Islet precursor cell (in vitro differentiated cells): ENCODE measurements around the gene RNF220.
"Not testable (repeated sequence)": the region's sequence is repeated elsewhere in the genome, so short reads cannot be mapped to it uniquely, and the experiment has no call there.

ENCODE experiments used
- DNase-seq: peaks from one replicate; pipeline ENCODE4 v3.0.0-alpha.2; 2018

The RNF220 gene

GRCh38 chr1:44497422-44498170 lies 92.5 kb downstream of the RNF220 start:
- DNase-seq, result no peak

- no peak for DNase-seq
Measured at GRCh38 chr1:44499306-44499705, 94.3 kb downstream of the RNF220 start.

GRCh38 chr1:44500181-44501046 lies 95.4 kb downstream of the RNF220 start:
- peak; percentile 77 for DNase-seq

GRCh38 chr1:44501047-44501890 lies 96.2 kb downstream of the RNF220 start:
- no peak for DNase-seq

GRCh38 chr1:44502823-44503222 lies 97.8 kb downstream of the RNF220 start:
- not testable (repeated sequence) for DNase-seq

GRCh38 chr1:44503625-44504024 lies 98.6 kb downstream of the RNF220 start:
- DNase-seq, result no peak

- no peak for DNase-seq
Measured at GRCh38 chr1:44505210-44505993, 100.3 kb downstream of the RNF220 start.

GRCh38 chr1:44507490-44508396 lies 102.7 kb downstream of the RNF220 start:
- DNase-seq, result no peak

- no peak for DNase-seq
Measured at GRCh38 chr1:44508397-44508745, 103.3 kb downstream of the RNF220 start.

- no peak for DNase-seq
Measured at GRCh38 chr1:44511363-44511762, 106.3 kb downstream of the RNF220 start.

- DNase-seq, result no peak
Measured at GRCh38 chr1:44511769-44512168, 106.7 kb downstream of the RNF220 start.

GRCh38 chr1:44512313-44512885 lies 107.3 kb downstream of the RNF220 start:
- DNase-seq, result no peak

GRCh38 chr1:44513111-44513510 lies 108.1 kb downstream of the RNF220 start:
- no peak for DNase-seq

- DNase-seq, result no peak
Measured at GRCh38 chr1:44514673-44515072, 109.6 kb downstream of the RNF220 start.

GRCh38 chr1:44515416-44515815 lies 110.4 kb downstream of the RNF220 start:
- DNase-seq, result no peak

GRCh38 chr1:44519035-44519676 lies 114.1 kb downstream of the RNF220 start:
- no peak for DNase-seq

- no peak for DNase-seq
Measured at GRCh38 chr1:44521378-44522080, 116.5 kb downstream of the RNF220 start.

GRCh38 chr1:44523593-44524591 lies 118.8 kb downstream of the RNF220 start:
- peak; percentile 78 for DNase-seq
